Esophagus muscularis mucosa (tissue), 4 donors: Measurements from ENCODE around the gene BRCA1. TPM values are rescaled to one million over a fixed set of nuclear protein-coding genes. Genes with fewer than 3 reads are reported as not detected.
A peak's percentile ranks its signal among the peaks of the same experiment; 100 is the strongest.

Experiments
- DNase-seq: peaks from one replicate; pipeline ENCODE4 v3.0.0-alpha.2; 2017; ENCODE audit errors: extremely low spot score
- H3K27ac ChIP-seq, 4 donors: fragments of 200-600 bp; sonication (generic); replicated peaks in 1 of 4; 1 replicate in 3 of 4; 2 replicates in 1 of 4; pipeline ENCODE4 v1.5.1; 2016 to 2019; ENCODE audit warnings: mild to moderate bottlenecking in 1 of 4
- H3K27me3 ChIP-seq, 4 donors: fragments of 200-600 bp; sonication (generic); one replicate each; pipeline versions ENCODE4 v1.5.1 to v1.6.0; 2016 to 2019
- H3K36me3 ChIP-seq, 4 donors: fragments of 200-600 bp; sonication (generic); one replicate each; pipeline ENCODE4 v1.5.1; 2016 to 2019
- H3K4me1 ChIP-seq, 4 donors: fragments of 200-600 bp; sonication (generic); one replicate each; pipeline ENCODE4 v1.5.1; 2016 to 2019
- H3K4me3 ChIP-seq, 4 donors: fragments of 200-600 bp; sonication (generic); 1 replicate in 2 of 4; 2 replicates in 2 of 4; pipeline ENCODE4 v1.5.1; 2016 to 2019; ENCODE audit warnings: mild to moderate bottlenecking in 4 of 4, moderate library complexity in 1 of 4
- H3K9me3 ChIP-seq, 4 donors: fragments of 200-600 bp; sonication (generic); 1 replicate in 3 of 4; 2 replicates in 1 of 4; pipeline ENCODE4 v1.5.1; 2016 to 2019
- EP300 ChIP-seq: sonication (generic); formaldehyde crosslinking; IDR thresholded peaks from one replicate; pipeline ENCODE4 v1.6.1; 2017; ENCODE audit warnings: antibody characterized with exemption
- POLR2A ChIP-seq: fragments of 450-650 bp; IDR thresholded peaks from one replicate; pipeline ENCODE4 v1.6.1; 2017; ENCODE audit warnings: antibody characterized with exemption, moderate library complexity, mild to moderate bottlenecking, low read depth
- POLR2AphosphoS5 ChIP-seq, 2 donors: sonication (generic); formaldehyde crosslinking; IDR thresholded peaks; one replicate each; pipeline ENCODE4 v1.6.1; 2017; ENCODE audit warnings: antibody characterized with exemption in 2 of 2
- WGBS: methylation state at CpG from one replicate; pipeline ENCODE4 v1.1.5; 2018; 5-methylcytosine and 5-hydroxymethylcytosine counted together
- intact Hi-C: fragments of 100-400 bp; cut with DNase I; formaldehyde crosslinking; loops from one replicate; pipeline ENCODE4 v1.15.1; 2023
- total RNA-seq, 4 donors: library from RNA; depleted of rRNA; stranded (reverse); fragments of >200 nt; gene quantifications; one replicate each; pipeline versions ENCODE4 v1.1.0 to v1.2.1, GENCODE V29; 2016
- TF ChIP-seq, protein P1 (sequence below), 3 experiments: fragments of 200-600 bp in 2 of 3; fragments of 450-650 bp in 1 of 3; sonication (generic) in 2 of 3; IDR thresholded peaks; one replicate each; pipeline ENCODE4 v1.5.1; 2017 to 2019; ENCODE audit warnings: antibody characterized with exemption in 3 of 3, mild to moderate bottlenecking in 2 of 3, moderate library complexity in 1 of 3

The BRCA1 gene
- total RNA-seq, 4 donors from 2014 or later, result 3.1 to 7.6 (median 4.7) TPM

- 65% methylated on average over 19 of the region's 19 CpGs for WGBS
- H3K4me3 ChIP-seq, result no peak overlapping the region
- no peaks in the 10 kb centered on the region for H3K27me3 ChIP-seq
- H3K9me3 ChIP-seq, result no peaks in the 10 kb centered on the region
- peaks cover 12 to 53% (median 50%) of the 10 kb centered on the region in 4 donors for H3K36me3 ChIP-seq
- H3K27ac ChIP-seq, result peak overlapping the region; percentile 47 to 93 (median 86)
- peaks cover 69 to 81% (median 78%) of the 10 kb centered on the region in 4 donors for H3K4me1 ChIP-seq
- intact Hi-C loops, result no loop called here
- TF ChIP-seq, protein P1, sequence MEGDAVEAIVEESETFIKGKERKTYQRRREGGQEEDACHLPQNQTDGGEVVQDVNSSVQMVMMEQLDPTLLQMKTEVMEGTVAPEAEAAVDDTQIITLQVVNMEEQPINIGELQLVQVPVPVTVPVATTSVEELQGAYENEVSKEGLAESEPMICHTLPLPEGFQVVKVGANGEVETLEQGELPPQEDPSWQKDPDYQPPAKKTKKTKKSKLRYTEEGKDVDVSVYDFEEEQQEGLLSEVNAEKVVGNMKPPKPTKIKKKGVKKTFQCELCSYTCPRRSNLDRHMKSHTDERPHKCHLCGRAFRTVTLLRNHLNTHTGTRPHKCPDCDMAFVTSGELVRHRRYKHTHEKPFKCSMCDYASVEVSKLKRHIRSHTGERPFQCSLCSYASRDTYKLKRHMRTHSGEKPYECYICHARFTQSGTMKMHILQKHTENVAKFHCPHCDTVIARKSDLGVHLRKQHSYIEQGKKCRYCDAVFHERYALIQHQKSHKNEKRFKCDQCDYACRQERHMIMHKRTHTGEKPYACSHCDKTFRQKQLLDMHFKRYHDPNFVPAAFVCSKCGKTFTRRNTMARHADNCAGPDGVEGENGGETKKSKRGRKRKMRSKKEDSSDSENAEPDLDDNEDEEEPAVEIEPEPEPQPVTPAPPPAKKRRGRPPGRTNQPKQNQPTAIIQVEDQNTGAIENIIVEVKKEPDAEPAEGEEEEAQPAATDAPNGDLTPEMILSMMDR (IDR thresholded peaks at IDR 0.05), result no peak
- TF ChIP-seq POLR2AphosphoS5 (IDR thresholded peaks at IDR 0.05) (no peak), EP300 (no peak), POLR2A (no peak)
- no peak for DNase-seq
Observed at GRCh38 chr17:43018008-43018853, 106.9 kb downstream of the BRCA1 start.

GRCh38 chr17:43016216-43016615 is 108.9 kb downstream of the BRCA1 start:
- peak overlapping the region; percentile 58 to 75 (median 66) for H3K27ac ChIP-seq
- H3K36me3 ChIP-seq, result peaks cover 12 to 69% (median 60%) of the 10 kb centered on the region in 4 donors
- no peaks in the 10 kb centered on the region for H3K9me3 ChIP-seq
- intact Hi-C loops, result no loop called here
- H3K27me3 ChIP-seq, result no peaks in the 10 kb centered on the region
- peaks cover 81 to 92% (median 86%) of the 10 kb centered on the region in 4 donors for H3K4me1 ChIP-seq
- H3K4me3 ChIP-seq, result no peak overlapping the region
- 91% methylated on average over 6 of the region's 7 CpGs for WGBS
- DNase-seq, result no peak
- no peak for TF ChIP-seq EP300
- no peak for TF ChIP-seq POLR2A
- TF ChIP-seq POLR2AphosphoS5 (IDR thresholded peaks at IDR 0.05), result no peak
- TF ChIP-seq, protein P1 (IDR thresholded peaks at IDR 0.05), result no peak

DNA sequence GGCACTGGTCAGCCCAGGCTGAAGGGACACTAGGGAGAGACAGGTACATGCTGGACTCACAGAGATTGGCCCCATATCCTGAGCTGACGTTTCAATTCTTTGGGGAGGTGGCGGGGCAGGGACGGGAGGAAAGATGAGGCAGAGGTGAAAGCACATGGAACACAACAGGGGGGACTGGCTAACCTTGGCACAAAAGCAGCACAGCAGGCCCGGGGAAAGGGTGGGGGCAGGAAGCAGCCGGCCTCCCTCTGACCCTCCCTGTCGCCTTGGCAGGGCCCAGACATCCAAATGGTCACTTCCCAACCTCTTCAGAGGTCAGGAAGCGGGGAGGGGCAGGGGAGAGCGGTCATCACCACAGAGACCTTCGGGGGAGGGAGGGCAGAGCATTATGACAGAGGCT is 109.6 kb downstream of the BRCA1 start:
- WGBS, result 56% methylated on average over 9 of the region's 9 CpGs
- peak overlapping the region; percentile 58 to 75 (median 66) for H3K27ac ChIP-seq
- intact Hi-C loops, result no loop called here
- H3K9me3 ChIP-seq, result no peaks in the 10 kb centered on the region
- H3K27me3 ChIP-seq, result no peaks in the 10 kb centered on the region
- H3K4me3 ChIP-seq, result no peak overlapping the region
- TF ChIP-seq POLR2AphosphoS5 (IDR thresholded peaks at IDR 0.05) (peak; percentile 57 to 67), POLR2A (no peak), EP300 (no peak)
- peaks cover 78 to 90% (median 86%) of the 10 kb centered on the region in 4 donors for H3K4me1 ChIP-seq
- DNase-seq, result no peak
- peaks cover 12 to 69% (median 60%) of the 10 kb centered on the region in 4 donors for H3K36me3 ChIP-seq

GRCh38 chr17:43014649-43015542 is 110.3 kb downstream of the BRCA1 start:
- Histone ChIP-seq H3K4me1 (peaks cover 78 to 90% (median 84%) of the 10 kb centered on the region in 4 donors), H3K4me3 (no peak overlapping the region), H3K9me3 (no peaks in the 10 kb centered on the region), H3K27ac (peak overlapping the region; percentile 58 to 75 (median 66)), H3K36me3 (peaks cover 12 to 69% (median 60%) of the 10 kb centered on the region in 4 donors), H3K27me3 (no peaks in the 10 kb centered on the region)
- 75% methylated on average over 8 of the region's 8 CpGs for WGBS
- no peak for DNase-seq
- intact Hi-C loops, result no loop called here
- TF ChIP-seq EP300, result no peak

DNA sequence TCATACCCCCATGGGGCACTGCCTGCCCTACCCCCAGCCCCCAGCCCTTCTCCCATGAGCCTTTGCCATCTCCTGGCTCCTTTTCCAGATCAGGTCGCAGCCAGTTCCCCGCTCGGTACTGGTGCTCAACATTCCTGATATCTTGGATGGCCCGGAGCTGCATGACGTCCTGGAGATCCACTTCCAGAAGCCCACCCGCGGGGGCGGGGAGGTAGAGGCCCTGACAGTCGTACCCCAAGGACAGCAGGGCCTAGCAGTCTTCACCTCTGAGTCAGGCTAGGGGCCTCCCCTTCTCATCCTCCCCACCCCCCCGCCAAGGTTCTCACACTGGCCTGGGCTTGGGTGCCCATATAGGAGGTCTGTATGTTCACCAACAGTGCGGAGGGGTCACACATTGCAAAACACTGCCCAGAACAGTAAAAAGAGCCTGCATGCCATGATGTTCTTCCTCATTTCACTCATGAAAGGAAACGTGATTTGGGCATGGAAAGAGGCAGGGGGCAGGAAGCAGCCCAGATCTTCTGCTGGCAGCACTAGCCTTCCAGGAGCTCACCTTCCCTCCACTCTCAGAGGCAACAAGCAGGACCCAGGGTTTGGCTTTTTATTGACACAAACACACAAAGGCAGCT is 111.0 kb downstream of the BRCA1 start:
- 79% methylated on average over 9 of the region's 12 CpGs for WGBS
- peaks cover 77 to 89% (median 82%) of the 10 kb centered on the region in 4 donors for H3K4me1 ChIP-seq
- intact Hi-C loops, result no loop called here
- H3K36me3 ChIP-seq, result peaks cover 12 to 69% (median 60%) of the 10 kb centered on the region in 4 donors
- peak overlapping the region; percentile 58 to 75 (median 66) for H3K27ac ChIP-seq
- DNase-seq, result no peak
- TF ChIP-seq POLR2A (no peak), POLR2AphosphoS5 (IDR thresholded peaks at IDR 0.05) (no peak), EP300 (no peak)
- TF ChIP-seq, protein P1 (IDR thresholded peaks at IDR 0.05), result no peak
- H3K4me3 ChIP-seq, result no peak overlapping the region
- no peaks in the 10 kb centered on the region for H3K9me3 ChIP-seq
- H3K27me3 ChIP-seq, result no peaks in the 10 kb centered on the region
